ENCODE data around the gene NXNL1. TPM values are rescaled to one million over a fixed set of nuclear protein-coding genes. Genes with fewer than 3 reads are reported as not detected.
"Not testable (repeated sequence)": the region's sequence is repeated elsewhere in the genome, so short reads cannot be mapped to it uniquely, and the experiment has no call there.

The NXNL1 gene, protein sequence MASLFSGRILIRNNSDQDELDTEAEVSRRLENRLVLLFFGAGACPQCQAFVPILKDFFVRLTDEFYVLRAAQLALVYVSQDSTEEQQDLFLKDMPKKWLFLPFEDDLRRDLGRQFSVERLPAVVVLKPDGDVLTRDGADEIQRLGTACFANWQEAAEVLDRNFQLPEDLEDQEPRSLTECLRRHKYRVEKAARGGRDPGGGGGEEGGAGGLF
- not detected in 2 replicates for total RNA-seq

DNA sequence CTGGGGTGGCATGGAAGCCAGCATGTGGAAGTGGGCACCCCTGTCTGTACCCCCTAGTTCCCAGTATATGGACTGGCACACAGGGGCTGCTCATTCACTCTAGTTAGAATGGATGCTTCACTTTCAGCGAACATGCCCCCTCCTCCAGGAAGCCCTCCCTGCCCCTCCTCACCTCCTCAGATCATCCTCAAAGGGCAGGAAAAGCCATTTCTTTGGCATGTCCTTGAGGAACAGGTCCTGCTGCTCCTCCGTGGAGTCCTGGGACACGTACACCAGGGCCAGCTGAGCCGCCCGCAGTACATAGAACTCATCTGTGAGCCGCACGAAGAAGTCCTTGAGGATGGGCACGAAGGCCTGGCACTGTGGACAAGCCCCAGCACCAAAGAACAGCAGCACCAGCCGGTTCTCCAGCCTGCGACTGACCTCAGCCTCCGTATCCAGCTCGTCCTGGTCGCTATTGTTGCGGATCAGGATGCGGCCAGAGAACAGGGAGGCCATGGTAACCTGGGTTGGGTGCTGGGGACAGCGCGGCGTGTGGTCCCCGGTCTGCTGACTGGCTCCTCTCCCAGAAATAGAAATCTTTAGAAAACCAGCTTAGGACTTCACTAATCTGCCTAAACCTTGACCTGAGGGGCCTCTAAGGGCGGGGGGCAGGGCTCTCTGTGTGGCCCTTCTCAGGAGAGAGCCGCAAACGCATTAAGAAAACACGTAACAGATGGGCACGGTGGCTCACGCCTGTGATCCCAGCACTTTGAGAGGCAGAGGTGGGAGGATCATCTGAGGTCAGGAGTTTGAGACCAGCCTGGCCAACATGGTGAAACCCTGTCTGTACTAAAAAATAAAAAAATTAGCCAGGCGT lies at the start of gene NXNL1:
TSS of gene NXNL1 (minus strand) at position 555 of the 859 bp plus-strand sequence. CDS start at position 498, 57 bp downstream.
- H3K36me3 ChIP-seq (ENCODE audit: control insufficient read depth, insufficient read depth, low read length), result no peaks in the 10 kb centered on the region
- TF ChIP-seq, protein P1, sequence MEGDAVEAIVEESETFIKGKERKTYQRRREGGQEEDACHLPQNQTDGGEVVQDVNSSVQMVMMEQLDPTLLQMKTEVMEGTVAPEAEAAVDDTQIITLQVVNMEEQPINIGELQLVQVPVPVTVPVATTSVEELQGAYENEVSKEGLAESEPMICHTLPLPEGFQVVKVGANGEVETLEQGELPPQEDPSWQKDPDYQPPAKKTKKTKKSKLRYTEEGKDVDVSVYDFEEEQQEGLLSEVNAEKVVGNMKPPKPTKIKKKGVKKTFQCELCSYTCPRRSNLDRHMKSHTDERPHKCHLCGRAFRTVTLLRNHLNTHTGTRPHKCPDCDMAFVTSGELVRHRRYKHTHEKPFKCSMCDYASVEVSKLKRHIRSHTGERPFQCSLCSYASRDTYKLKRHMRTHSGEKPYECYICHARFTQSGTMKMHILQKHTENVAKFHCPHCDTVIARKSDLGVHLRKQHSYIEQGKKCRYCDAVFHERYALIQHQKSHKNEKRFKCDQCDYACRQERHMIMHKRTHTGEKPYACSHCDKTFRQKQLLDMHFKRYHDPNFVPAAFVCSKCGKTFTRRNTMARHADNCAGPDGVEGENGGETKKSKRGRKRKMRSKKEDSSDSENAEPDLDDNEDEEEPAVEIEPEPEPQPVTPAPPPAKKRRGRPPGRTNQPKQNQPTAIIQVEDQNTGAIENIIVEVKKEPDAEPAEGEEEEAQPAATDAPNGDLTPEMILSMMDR (IDR thresholded peaks at IDR 0.05; ENCODE audit: insufficient read depth, low read length, severe bottlenecking), result no peak
- no peak for DNase-seq (ENCODE audit: low read depth)
- no peak for FAIRE-seq
- H3K27me3 ChIP-seq (ENCODE audit: control insufficient read depth, insufficient read depth, low read length), result peaks cover 4% of the 10 kb centered on the region
- no peak within 1 kb of the TSS for H3K4me3 ChIP-seq (ENCODE audit: low read depth, low read length)

DNA sequence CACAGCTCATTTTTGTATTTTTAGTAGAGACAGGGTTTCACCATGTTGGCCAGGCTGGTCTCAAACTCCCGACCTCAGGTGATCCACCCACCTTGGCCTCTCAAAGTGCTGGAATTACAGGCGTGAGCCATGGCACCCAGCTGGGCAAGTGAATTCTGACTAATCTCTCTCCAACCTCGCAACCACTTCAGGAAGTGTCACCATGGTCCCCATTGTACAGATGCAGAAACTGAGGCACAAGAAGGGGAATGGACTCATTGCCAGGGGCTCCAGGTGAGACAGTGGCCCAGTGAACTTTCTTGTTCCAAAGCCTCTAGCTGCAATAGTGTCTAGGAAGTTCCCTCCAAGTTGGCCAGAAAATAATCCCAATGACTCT lies 47.8 kb upstream of the NXNL1 start:
- not testable (repeated sequence) for FAIRE-seq; H3K27me3 ChIP-seq (ENCODE audit: control insufficient read depth, insufficient read depth, low read length); H3K4me3 ChIP-seq (ENCODE audit: low read depth, low read length); DNase-seq (ENCODE audit: low read depth); H3K36me3 ChIP-seq (ENCODE audit: control insufficient read depth, insufficient read depth, low read length)

DNA sequence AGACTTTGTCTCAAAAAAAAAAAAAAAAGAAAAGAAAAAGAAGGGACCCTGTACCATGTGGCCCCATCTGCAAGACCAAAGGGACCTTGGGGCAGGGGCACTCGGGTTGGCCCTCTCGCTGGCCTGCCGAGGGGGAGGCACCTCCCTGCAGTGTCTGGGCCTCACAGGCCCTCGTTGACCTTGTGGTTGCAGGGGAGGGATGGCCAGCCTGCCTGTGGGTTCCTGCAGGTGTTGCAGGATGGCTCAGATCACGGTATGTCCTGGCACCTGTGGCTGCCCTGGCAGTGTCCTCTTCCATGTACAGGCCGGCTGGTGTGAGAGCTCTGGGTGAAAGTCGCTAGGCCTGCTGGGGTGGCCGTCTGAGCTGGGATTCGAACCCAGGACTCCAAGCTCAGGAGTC lies 46.0 kb upstream of the NXNL1 start:
- FAIRE-seq, result no peak
- TF ChIP-seq, protein P1 (IDR thresholded peaks at IDR 0.05; ENCODE audit: insufficient read depth, low read length, severe bottlenecking), result no peak
- H3K27me3 ChIP-seq (ENCODE audit: control insufficient read depth, insufficient read depth, low read length), result no peaks in the 10 kb centered on the region

DNA sequence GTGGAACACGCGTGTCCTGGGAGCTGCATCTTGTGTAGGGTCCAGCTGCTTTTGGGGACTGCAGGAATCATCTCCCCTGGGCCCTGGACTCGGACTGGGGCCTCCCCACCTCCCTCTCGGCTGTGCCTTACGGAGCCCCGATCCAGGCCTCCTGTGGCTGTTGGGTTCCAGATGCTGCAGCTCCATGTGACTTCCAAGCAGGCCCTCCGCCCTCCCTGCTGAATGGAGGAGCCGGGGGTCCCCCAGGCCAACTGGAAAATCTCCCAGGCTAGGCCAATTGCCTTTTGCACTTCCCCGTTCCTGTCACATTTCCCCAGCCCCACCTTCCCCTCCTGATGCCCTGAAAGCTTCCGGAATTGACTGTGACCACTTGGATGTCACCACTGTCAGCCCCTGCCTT lies 44.5 kb upstream of the NXNL1 start:
- H3K36me3 ChIP-seq (ENCODE audit: control insufficient read depth, insufficient read depth, low read length), result peaks cover 1% of the 10 kb centered on the region
- no peak for DNase-seq (ENCODE audit: low read depth)
- no peaks in the 10 kb centered on the region for H3K27me3 ChIP-seq (ENCODE audit: control insufficient read depth, insufficient read depth, low read length)
- no peak overlapping the region for H3K4me3 ChIP-seq (ENCODE audit: low read depth, low read length)
- FAIRE-seq, result no peak
- TF ChIP-seq, protein P1 (IDR thresholded peaks at IDR 0.05; ENCODE audit: insufficient read depth, low read length, severe bottlenecking), result no peak

More for the DNA sequence above, 46.0 kb upstream of the NXNL1 start:
- Histone ChIP-seq H3K4me3 (ENCODE audit: low read depth, low read length) (no peak overlapping the region), H3K36me3 (ENCODE audit: control insufficient read depth, insufficient read depth, low read length) (peaks cover 1% of the 10 kb centered on the region)
- no peak for DNase-seq (ENCODE audit: low read depth)

DNA sequence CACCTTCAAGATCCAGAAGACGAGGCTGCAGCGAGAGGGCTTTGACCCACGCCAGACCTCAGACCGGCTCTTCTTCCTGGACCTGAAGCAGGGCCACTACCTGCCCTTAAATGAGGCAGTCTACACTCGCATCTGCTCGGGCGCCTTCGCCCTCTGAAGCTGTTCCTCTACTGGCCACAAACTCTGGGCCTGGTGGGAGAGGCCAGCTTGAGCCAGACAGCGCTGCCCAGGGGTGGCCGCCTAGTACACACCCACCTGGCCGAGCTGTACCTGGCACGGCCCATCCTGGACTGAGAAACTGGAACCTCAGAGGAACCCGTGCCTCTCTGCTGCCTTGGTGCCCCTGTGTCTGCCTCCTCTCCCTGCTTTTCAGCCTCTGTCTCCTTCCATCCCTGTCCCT lies 43.7 kb upstream of the NXNL1 start:
- TF ChIP-seq, protein P1 (IDR thresholded peaks at IDR 0.05; ENCODE audit: insufficient read depth, low read length, severe bottlenecking), result no peak
- FAIRE-seq (no peak), DNase-seq (ENCODE audit: low read depth) (no peak)

DNA sequence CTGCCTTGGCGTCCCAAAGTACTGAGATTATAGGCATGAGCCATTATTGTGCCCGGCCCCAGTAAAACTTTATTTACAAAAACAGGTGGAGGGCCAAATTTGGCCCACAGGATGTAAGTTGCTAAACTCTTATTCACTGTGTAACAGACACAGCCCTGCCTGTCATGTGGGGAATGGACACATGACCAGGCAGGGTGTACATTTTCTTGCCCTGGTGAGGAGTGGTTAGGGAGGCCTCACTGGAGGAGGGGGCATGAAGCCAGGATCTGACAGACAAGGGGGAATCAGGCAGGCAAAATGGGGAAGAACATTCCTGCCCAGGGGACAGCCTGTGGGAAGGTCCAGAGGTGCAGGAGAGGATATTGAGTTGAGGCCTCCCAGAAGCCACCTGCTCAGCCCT lies 43.3 kb upstream of the NXNL1 start:
- H3K4me3 ChIP-seq (ENCODE audit: low read depth, low read length), result no peak overlapping the region
- no peak for DNase-seq (ENCODE audit: low read depth)
- TF ChIP-seq, protein P1 (IDR thresholded peaks at IDR 0.05; ENCODE audit: insufficient read depth, low read length, severe bottlenecking), result no peak
- no peaks in the 10 kb centered on the region for H3K27me3 ChIP-seq (ENCODE audit: control insufficient read depth, insufficient read depth, low read length)
- no peak for FAIRE-seq
- H3K36me3 ChIP-seq (ENCODE audit: control insufficient read depth, insufficient read depth, low read length), result peaks cover 1% of the 10 kb centered on the region

More for the DNA sequence above, 43.7 kb upstream of the NXNL1 start:
- H3K4me3 ChIP-seq (ENCODE audit: low read depth, low read length), result no peak overlapping the region
- no peaks in the 10 kb centered on the region for H3K27me3 ChIP-seq (ENCODE audit: control insufficient read depth, insufficient read depth, low read length)
- H3K36me3 ChIP-seq (ENCODE audit: control insufficient read depth, insufficient read depth, low read length), result peaks cover 1% of the 10 kb centered on the region

All from bronchial epithelial cell (primary cell).